RPMI8226 (cell line): ENCODE measurements around the gene WWOX.

Experiments
- DNase-seq: peaks from one replicate; pipeline ENCODE4 v3.0.0-alpha.2; 2015

WWOX gene

DNA sequence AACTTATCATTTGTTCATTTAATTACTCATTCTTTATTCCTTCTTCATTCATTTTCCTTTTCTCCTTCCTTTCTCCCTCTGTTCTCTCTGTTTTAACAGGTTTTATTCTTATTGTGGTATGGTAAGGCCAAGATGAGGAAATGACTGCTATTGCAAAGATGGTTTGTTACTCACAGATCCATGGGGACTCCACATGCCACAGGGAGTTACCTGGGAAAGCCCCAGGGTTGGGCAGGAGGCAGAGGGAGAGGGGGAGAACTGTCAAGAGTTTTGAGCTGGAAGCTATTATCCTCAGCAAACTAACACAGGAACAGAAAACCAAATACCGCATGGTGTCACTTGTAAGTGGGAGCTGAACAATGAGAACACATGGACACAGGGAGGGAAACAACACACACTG lies 453.3 kb downstream of the WWOX start:
- DNase-seq = no peak

- DNase-seq = no peak
These were observed 454.0 kb downstream of the WWOX start for GRCh38 chr16:78553268-78554039.

- DNase-seq = no peak
These were observed 457.0 kb downstream of the WWOX start for GRCh38 chr16:78556421-78556820.

GRCh38 chr16:78560997-78561396 lies 461.5 kb downstream of the WWOX start:
- DNase-seq = no peak

GRCh38 chr16:78562111-78562510 lies 462.7 kb downstream of the WWOX start:
- DNase-seq = no peak

DNA sequence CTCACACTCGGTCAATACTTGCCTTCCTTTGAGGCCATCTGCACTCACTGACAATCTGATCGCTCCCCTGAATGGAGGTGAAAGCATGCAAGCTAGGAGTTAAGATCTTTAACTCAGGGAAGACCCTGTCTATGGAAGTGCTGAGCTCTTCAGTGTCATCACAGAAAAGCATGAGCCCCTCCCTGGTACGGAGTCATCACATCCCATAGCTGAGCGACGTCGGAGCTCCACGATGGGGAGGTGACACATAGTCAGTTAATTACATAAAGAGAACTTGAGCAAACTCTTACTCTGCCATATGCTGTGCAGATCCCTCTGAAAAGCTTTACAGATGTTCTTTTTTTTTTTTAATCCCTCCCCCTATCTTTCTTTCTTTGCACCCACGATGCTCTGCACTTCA lies 463.2 kb downstream of the WWOX start:
- DNase-seq = no peak

DNA sequence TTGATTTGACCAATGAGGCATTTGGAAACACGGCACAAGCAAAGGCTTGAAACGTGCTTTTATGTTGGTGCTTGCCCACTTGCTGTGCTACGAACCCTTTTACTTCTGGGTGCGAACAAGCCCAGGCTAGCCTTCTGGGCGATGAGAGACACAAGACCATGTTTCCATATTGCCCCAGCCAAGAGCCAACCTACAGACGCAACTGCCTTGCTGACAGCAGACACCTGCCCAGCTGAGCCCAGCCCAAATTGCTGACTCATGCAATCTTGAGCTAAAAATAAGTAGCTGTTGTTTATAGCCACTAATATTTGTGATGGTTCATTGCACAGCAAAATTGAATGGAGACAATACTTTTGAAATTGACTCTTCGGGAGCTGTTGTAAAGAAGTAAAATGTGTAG lies 464.5 kb downstream of the WWOX start:
- peak; percentile 77 for DNase-seq

- no peak for DNase-seq
These were observed 467.1 kb downstream of the WWOX start for GRCh38 chr16:78566397-78567073.

DNA sequence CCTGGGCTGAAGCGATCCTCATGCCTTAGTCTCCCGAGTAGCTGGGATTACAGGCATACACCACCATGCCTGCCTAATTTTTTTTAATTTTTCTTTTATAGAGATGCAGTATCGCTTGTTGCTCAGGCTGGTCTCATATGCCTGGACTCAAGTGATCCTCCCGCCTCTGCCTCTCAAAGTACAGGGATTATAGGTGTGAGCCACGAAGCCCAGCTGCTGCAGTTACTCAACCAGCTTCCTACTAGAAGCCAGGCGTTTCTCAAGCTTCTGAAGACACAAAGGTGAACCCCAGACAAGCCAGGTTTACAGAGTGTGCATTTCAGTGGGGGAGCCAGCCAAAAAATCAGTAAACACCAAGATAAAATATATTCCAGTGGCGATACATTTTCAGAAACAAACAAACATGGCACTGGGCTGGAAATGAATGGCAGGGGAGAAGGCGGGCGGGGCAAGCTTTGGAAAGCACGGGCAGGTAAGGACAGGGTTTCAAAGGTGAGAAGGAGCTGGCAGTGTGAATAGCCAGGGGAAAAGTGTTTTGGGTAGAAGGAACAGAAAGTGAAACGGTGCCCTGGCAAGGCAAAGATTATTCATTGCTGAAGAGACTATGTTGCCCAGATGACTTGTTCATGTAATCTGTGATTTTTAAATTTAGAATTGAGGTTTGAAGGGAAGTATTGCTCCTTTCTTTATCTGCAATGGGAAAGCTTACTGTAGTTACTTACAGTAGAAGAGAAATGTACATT lies 471.1 kb downstream of the WWOX start:
- DNase-seq = peak; percentile 33

DNA sequence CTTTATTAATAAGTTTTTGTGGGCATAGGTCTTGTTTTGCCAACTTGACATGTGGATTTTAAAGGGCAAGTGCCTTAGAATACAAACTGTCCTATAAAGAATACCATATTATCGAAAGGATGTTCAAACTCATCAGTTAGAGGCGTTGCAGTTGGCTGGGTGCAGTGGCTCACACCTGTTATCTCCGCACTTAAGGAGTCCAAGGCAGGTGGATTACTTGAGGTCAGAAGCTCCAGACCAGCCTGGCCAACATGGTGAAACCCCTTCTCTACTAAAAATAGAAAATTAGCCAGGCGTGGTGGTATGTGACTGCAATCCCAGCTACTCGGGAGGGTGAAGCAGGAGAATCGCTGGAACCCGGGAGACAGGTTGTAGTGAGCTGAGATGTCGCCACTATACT lies 472.0 kb downstream of the WWOX start:
- DNase-seq = no peak

GRCh38 chr16:78571898-78572358 lies 472.5 kb downstream of the WWOX start:
- no peak for DNase-seq

- DNase-seq = no peak
These were observed 475.1 kb downstream of the WWOX start for GRCh38 chr16:78574571-78574970.

DNA sequence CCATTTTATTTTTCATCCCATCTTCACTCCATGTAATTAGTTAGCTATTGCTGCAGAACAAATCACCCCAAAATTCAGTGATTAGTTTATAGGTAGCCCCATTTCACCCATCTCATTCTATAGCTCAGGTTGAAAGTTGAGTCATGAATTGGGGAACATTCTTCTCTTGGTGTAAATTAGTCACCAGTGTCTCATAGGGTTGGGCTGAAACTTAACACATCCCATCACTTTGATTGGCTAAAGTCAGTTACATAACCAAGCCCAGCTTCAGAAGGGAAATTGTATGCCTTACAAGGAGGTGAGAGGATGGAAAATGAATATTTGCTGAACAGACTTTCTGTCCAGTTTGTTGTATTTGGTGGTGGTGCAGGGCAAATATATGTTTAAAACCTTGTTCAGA lies 477.5 kb downstream of the WWOX start:
- DNase-seq = no peak

GRCh38 chr16:78577630-78578029 lies 478.2 kb downstream of the WWOX start:
- no peak for DNase-seq

DNA sequence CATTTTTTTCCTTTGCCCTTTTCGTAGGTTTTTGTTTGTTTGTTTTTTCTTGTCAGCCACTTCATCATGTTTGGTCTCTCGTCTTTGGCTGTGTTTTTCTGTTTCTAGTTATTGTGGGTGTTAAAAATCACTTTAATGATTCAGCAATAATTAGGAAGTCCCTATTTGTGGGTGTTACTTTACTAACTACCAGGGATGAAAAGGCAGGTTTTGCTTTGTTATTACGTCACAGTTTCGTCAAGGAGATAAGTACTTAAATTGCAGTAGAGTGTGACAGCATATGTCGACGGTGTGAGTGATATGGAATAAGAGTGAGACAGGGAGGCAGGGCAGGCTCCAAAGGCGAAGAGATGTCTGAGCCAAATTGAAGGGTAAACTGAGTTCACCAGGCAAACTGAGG lies 479.6 kb downstream of the WWOX start:
- no peak for DNase-seq

DNA sequence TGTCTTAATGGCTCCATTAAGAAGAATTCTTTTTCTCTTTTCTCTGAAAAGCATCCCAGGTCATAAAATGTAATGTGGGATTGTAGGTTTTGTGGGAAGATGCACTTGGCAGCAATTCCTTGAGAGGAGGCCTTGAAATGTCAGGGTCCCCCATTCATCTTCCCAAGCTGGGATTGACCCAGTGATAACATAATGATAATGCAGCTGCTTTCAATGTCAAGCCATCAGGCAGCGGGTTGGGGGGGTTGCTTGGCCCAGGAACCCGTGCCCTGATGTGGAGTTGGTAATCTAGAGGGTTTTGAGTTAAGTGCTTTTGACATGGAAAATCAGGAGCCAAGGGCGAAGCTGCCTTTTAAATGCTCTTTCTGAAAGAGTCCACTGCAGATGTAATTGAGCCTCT lies 484.0 kb downstream of the WWOX start:
- no peak for DNase-seq

DNA sequence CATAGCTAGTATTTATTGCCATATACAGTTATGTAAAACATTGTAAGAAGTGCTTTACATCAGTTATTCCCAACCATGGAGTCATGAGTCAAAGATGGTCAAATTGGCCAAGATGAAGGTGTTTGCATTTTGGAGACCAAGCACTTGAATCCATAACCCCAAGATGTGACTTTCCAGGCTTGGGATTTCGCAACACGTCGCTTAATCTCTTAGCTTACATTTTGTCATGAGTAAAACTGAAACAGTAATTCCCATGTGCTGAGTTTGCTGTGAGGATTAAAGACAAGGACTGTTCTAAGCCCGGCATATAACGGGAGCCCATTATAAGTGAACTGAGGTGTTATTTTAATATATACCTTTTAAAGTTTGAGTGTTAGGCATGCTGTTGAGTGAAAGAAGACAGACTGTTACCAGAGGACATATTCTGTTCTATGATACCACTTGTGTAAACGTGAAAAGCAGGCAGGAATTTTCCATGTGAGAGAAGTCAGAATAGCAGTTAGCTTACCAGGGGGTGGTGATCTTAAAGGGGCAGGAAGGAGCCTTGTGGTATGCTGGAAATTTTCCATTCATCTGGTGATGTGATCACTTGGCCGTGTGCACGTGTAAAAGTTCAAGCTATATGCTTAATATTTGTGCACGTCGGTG lies 484.9 kb downstream of the WWOX start:
- DNase-seq = no peak

GRCh38 chr16:78584991-78585390 lies 485.5 kb downstream of the WWOX start:
- DNase-seq = no peak

- no peak for DNase-seq
These were observed 489.9 kb downstream of the WWOX start for GRCh38 chr16:78589331-78589730.

DNA sequence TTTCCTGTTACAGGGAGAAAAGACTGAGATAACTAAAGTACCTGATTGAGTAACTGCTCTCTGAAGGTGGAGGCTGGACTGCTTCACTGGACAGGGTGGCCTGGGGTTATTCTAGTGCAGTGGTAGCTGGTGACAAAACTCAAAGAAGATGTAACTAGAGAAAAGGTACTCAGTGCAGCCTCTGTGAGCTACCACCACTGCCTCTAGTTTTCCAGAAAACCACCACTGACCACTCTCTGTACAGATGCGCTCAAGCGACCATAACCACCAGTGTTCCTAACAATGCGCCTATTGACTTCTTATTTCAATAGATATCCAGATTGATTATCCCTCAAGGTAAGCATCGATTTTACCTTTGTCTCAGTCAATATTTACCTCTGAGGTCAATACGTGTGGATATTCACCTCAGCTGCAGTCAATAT lies 492.2 kb downstream of the WWOX start:
- no peak for DNase-seq

DNA sequence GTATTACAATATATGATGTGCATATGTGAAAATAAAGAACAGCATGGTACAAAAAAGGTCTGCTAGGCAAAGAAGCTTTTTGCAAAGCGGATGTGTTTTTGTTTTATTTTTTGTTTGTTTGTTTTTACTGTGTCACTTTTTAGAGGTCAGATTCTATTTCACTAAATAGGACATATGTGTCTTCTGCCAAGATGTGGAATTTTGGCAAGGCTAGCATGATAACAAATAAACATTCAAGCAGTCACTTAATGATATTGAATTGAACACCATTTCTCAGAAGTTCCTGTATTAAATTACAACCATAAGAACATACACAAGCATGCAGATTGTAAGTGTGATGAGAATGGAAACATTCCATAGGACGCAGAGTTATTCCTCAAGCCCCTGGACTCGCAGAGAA lies 492.7 kb downstream of the WWOX start:
- DNase-seq = no peak

DNA sequence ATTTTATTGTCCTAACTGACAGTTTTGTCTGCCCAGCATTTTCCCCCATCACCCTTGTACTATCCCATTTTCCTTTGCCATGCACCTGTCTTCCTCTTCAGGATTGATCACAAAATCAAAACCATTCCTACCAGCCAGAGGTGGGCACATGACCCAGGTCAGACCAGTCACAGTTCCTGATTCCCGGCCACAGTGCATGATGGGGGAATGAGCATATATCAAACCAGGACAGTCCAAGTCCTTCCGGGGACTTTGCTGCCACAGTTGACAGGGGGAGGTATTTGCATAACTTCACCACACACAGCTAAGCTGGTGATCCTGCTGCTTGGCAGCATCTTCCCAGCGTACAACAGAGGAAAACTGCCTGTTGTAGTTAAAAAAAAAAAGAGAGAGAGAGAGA lies 493.9 kb downstream of the WWOX start:
- DNase-seq = no peak

GRCh38 chr16:78594191-78594590 lies 494.7 kb downstream of the WWOX start:
- no peak for DNase-seq
